A549 treated with AZD2906 at 1 μM for 4 hours (cell line): ENCODE data around the gene LMOD2. TPM values are rescaled to one million over a fixed set of nuclear protein-coding genes. Genes with fewer than 3 reads are reported as not detected.

Experiments
- total RNA-seq: library from RNA; stranded (reverse); fragments of 200-300 nt; extraction: Qiagen RNA extraction; gene quantifications from 5 replicates; pipeline ENCODE4 v1.2.3, GENCODE V29; 2022

Gene LMOD2
- total RNA-seq: not detected in 5 replicates

GRCh38 chr7:123655614-123656013 lies at the start of gene LMOD2:
LMOD2 (plus strand) TSS chr7:123655866; CDS start chr7:123655964, 98 bp downstream.

Other genes starting within 250 kb of the LMOD2 start
- gene IQUB, start 121.3 kb upstream of the LMOD2 start, total RNA-seq: 0.03 to 0.07 TPM (median 0.06 TPM) in 3 of 5 replicates, not detected in the others
- gene NDUFA5, start 98.0 kb upstream of the LMOD2 start, total RNA-seq: 31.0 to 47.4 TPM (median 32.7 TPM) in 5 replicates
- not detected in 5 replicates for gene ASB15, start 54.0 kb upstream of the LMOD2 start, total RNA-seq
- 18.8 to 24.6 TPM (median 22.5 TPM) in 5 replicates for gene WASL, start 93.1 kb downstream of the LMOD2 start, total RNA-seq
- 0.05 TPM in 1 of 5 replicates, not detected in the others for gene HYAL4, start 189.3 kb downstream of the LMOD2 start, total RNA-seq